ENCODE results near the gene CCDC192. TPM values are rescaled to one million over a fixed set of nuclear protein-coding genes. Genes with fewer than 3 reads are reported as not detected.

Gene CCDC192
- total RNA-seq, 2 donors from 2014 or later = not detected

- TF ChIP-seq CTCF (IDR thresholded peaks at IDR 0.05) = no peak
- H3K4me1 ChIP-seq (ENCODE audit: control insufficient read depth in 1 of 2, low read depth in 2 of 2) = no peaks in the 10 kb centered on the region
- H3K36me3 ChIP-seq = no peaks in the 10 kb centered on the region
- DNase-seq (ENCODE audit: low spot score) (no peak), ATAC-seq (ENCODE audit: insufficient number of reproducible peaks, low FRiP score, low read depth) (no peak)
- no peaks in the 10 kb centered on the region for H3K9me3 ChIP-seq
- H3K27ac ChIP-seq = no peak overlapping the region
- no peaks in the 10 kb centered on the region for H3K27me3 ChIP-seq (replicated peaks; ENCODE audit: insufficient read depth)
- no peak overlapping the region for H3K4me3 ChIP-seq
Observed at GRCh38 chr5:127694518-127695171, 8.5 kb upstream of the CCDC192 start.

GRCh38 chr5:127695346-127695745 is 7.8 kb upstream of the CCDC192 start:
- Histone ChIP-seq H3K27ac (no peak overlapping the region), H3K4me1 (ENCODE audit: control insufficient read depth in 1 of 2, low read depth in 2 of 2) (no peaks in the 10 kb centered on the region), H3K27me3 (replicated peaks; ENCODE audit: insufficient read depth) (no peaks in the 10 kb centered on the region), H3K4me3 (no peak overlapping the region), H3K9me3 (no peaks in the 10 kb centered on the region), H3K36me3 (no peaks in the 10 kb centered on the region)
- no peak for DNase-seq (ENCODE audit: low spot score)
- ATAC-seq (ENCODE audit: insufficient number of reproducible peaks, low FRiP score, low read depth) = no peak
- no peak for TF ChIP-seq CTCF (IDR thresholded peaks at IDR 0.05)

- DNase-seq (ENCODE audit: low spot score) (no peak), ATAC-seq (ENCODE audit: insufficient number of reproducible peaks, low FRiP score, low read depth) (no peak)
- Histone ChIP-seq H3K9me3 (no peaks in the 10 kb centered on the region), H3K36me3 (no peaks in the 10 kb centered on the region), H3K4me1 (ENCODE audit: control insufficient read depth in 1 of 2, low read depth in 2 of 2) (no peaks in the 10 kb centered on the region), H3K27me3 (replicated peaks; ENCODE audit: insufficient read depth) (no peaks in the 10 kb centered on the region), H3K27ac (no peak overlapping the region), H3K4me3 (no peak overlapping the region)
- no peak for TF ChIP-seq CTCF (IDR thresholded peaks at IDR 0.05)
Observed at GRCh38 chr5:127696683-127697082, 6.5 kb upstream of the CCDC192 start.

- no peak overlapping the region for H3K27ac ChIP-seq
- no peak for TF ChIP-seq CTCF (IDR thresholded peaks at IDR 0.05)
- DNase-seq (ENCODE audit: low spot score) (no peak), ATAC-seq (ENCODE audit: insufficient number of reproducible peaks, low FRiP score, low read depth) (no peak)
- H3K9me3 ChIP-seq = no peaks in the 10 kb centered on the region
- H3K4me1 ChIP-seq (ENCODE audit: control insufficient read depth in 1 of 2, low read depth in 2 of 2) = no peaks in the 10 kb centered on the region
- no peaks in the 10 kb centered on the region for H3K27me3 ChIP-seq (replicated peaks; ENCODE audit: insufficient read depth)
- H3K4me3 ChIP-seq = no peak overlapping the region
- no peaks in the 10 kb centered on the region for H3K36me3 ChIP-seq
Observed at GRCh38 chr5:127697894-127698600, 5.1 kb upstream of the CCDC192 start.

- no peak for TF ChIP-seq CTCF (IDR thresholded peaks at IDR 0.05)
- H3K27me3 ChIP-seq (replicated peaks; ENCODE audit: insufficient read depth) = no peaks in the 10 kb centered on the region
- DNase-seq (ENCODE audit: low spot score) (no peak), ATAC-seq (ENCODE audit: insufficient number of reproducible peaks, low FRiP score, low read depth) (no peak)
- no peaks in the 10 kb centered on the region for H3K9me3 ChIP-seq
- no peaks in the 10 kb centered on the region for H3K4me1 ChIP-seq (ENCODE audit: control insufficient read depth in 1 of 2, low read depth in 2 of 2)
- no peak overlapping the region for H3K4me3 ChIP-seq
- no peaks in the 10 kb centered on the region for H3K36me3 ChIP-seq
- H3K27ac ChIP-seq = no peak overlapping the region
Observed at GRCh38 chr5:127699416-127699815, 3.8 kb upstream of the CCDC192 start.
